GM18867 (cell line): ENCODE data around the gene ALOX5.
A peak's percentile ranks its signal among the peaks of the same experiment; 100 is the strongest.

Source experiments
- ATAC-seq: cut with Tn5 transposase; IDR thresholded peaks from one replicate; pipeline ENCODE4 v1.9.1; 2021; ENCODE audit warnings: mild to moderate bottlenecking, moderate library complexity; ENCODE audit not compliant: unreplicated experiment

The ALOX5 gene

GRCh38 chr10:45422866-45423659 is 49.0 kb downstream of the ALOX5 start:
- ATAC-seq: no peak

DNA sequence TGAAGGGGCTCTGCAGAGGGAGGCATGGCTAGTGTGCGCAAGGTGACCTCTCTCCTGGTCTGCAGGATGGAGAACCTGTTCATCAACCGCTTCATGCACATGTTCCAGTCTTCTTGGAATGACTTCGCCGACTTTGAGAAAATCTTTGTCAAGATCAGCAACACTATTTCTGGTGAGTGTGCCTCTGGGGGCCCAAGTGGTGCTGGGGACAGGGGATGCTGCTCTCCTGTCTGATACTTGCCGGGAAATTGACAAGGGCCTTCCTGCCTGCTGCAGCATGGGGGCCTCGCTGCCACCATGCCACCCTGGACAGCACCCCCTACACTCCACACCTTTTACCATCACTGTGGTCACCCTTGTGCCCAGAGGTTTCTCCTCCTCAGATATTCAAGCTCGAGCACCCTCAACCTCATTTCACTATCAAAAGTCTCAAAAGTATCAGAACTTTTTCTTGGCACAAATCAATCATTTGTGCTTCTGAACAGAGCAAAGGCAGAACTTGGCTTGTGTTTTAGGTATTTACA is 50.0 kb downstream of the ALOX5 start:
- no peak for ATAC-seq

GRCh38 chr10:45424668-45425404 is 50.8 kb downstream of the ALOX5 start:
- ATAC-seq: no peak

DNA sequence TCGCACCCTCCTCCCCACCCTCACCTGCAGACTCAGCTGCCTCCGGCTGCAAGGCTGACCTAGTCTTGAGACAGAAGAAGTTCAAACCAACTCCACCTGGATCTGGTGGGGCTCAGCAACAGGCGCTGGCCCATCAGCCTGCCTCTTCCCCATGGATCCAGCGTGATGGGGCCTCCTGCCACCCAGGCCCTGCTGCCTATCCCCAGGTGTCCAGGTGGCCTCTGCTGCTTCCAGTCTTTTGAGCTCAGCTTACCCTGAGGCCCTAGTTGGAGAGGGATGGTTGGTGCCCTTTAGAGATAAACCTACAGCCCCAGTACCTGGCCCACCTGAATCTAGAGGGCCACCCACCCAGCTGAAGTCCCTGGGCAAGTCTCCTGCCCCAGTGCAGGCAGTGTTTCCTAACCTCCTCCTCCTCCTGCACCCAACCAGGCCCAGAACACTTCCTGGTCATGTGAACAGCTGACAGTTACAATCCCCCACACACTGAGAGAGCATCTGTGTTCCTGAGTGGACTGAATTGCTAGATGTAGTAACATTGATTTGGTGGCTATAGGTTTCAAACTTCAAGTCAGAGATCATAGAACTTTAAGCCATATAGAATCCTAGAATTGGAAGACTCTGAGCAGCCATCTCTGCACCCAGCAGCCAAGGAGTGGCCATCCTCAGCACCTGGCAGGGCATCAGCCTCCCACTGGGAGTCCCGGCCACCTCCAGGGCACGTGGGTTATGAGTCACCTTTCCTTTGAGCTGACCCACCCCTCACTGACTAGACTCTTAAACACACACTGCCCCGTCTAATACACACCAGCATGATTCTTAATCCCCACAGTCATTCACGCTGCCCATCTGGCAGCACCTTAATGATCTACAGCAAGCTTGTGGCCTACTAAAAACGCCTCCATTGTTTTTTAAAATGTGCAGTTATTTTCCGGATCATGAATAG is 51.9 kb downstream of the ALOX5 start:
- ATAC-seq: no peak

DNA sequence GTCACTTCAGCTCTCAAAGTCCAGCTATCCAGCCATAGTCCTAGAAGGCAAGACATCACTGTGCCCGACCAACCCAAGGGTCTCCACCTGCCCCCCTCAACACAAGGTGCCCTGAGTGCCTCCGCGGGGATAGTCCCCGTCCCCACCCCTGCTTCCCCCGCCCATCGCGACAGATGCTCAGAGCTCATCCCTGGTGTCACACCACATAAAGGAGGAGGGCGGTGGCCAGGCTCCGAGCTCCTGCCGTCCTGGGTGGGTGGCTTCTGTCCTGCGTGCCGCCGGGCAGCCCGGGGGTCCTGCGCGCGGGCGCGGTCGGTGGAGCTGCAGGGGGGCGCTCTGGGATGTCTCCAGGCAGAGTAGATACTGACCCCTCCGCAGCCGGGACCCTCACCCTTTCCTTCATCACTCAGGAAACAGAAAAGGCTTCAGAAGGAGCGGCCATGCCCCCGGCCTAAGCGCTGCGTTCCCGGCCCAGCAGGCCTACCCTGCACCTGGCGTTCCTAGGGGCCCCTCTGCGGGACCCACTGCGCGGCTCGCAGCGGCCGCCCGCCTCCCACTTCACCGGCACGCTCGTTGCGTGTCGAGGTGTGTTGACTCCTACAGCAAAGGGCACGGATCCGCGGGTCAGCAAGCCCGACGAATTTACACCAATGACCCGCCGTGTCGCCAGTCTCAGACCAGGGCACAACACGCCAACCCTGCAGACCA is 53.4 kb downstream of the ALOX5 start:
- no peak for ATAC-seq

DNA sequence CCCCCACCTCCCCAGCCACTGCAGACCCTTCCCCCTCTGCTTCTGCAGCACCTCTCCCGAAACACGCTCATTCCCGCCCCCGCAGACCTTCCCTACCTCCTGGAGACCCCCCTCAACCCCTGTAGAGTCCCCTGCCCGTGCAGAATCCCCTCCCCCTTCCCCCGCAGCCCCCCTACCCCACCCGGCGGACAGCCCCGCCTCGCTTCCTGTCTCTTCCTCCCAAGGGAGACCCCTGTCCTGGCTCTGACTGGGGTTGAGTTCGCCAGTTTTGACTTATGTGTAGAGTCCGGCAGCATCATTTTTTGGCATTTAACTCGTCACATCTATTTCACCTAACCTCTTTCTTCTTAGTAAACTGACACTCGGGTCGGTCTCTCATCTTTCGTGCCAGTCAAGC is 54.0 kb downstream of the ALOX5 start:
- ATAC-seq: no peak

GRCh38 chr10:45428611-45429510 is 54.8 kb downstream of the ALOX5 start:
- ATAC-seq: no peak

DNA sequence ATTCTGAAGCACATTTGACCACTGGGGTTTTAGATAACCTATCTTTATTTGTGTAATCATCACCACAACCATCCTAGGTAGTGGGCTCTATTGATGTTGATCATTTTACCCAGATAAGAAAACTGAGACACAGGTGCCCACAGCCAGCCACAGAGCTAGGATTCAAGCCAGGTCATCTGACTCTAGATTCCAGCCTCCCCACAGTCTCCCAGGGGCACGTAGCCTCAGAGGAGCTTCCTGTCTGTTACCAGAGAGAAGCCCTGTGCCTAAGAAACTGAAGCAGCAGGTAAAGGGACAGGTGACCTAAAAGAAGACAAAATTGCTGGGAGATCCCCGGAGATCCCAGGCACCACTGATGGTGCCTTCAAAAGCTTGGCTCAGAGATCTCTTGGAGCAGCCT is 55.8 kb downstream of the ALOX5 start:
- ATAC-seq: no peak

DNA sequence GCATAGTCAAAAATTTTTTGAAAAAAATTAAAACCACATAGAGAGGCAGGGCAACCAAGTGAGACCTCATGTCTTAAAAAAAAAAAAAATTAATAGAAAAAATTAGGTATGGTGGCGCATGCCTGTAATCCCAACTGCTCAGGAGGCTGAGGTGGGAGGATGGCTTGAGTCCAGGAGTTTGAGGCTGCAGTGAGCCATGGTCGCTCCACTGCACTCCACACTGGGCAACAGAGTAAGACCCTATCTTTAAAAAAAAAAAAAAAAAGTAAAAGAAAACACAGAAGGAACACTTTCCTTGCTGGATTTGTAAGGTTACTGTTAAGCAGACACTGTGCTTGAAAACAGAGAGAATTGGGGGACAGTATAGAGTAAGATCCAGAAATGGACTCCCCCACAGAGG is 58.1 kb downstream of the ALOX5 start:
- no peak for ATAC-seq

DNA sequence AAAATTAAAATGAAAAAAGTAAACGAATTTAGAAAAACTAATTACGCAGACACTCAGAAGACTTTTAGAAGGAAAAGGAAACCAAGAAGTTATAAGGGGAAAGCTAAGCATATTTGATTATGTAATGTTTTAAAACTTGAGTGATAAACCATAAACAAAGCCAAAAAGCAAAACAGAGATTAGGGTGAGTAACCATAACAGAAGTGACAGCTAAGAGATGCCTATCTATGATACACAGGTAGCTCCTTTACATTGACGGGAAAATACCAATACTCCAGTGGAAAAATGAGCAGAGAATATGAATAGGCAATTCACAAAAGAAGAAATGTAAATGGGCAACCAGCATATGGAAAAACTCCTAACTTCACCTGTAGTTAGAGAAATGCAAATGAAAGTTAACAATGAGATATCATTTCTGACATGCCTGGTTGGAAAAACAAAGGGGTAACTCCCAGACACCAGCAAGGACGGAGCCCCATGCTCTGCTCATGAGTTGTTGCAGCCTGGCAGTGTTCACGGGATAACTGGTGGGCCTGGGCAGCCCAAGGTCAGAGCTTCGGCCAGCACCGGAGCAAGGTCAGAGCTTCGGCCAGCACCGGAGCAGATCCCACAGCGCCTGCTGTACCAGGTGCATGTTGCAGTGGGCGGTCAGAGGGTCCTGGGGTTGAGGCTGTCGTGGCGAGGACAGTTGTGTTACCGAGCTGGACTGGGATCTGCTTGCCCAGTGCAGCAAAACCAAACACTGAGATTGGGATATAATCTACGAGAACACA is 58.9 kb downstream of the ALOX5 start:
- ATAC-seq: no peak

- peak; percentile 86 for ATAC-seq
Measured at GRCh38 chr10:45433716-45434469, 59.9 kb downstream of the ALOX5 start.

GRCh38 chr10:45437587-45438465 is 63.8 kb downstream of the ALOX5 start:
- no peak for ATAC-seq

DNA sequence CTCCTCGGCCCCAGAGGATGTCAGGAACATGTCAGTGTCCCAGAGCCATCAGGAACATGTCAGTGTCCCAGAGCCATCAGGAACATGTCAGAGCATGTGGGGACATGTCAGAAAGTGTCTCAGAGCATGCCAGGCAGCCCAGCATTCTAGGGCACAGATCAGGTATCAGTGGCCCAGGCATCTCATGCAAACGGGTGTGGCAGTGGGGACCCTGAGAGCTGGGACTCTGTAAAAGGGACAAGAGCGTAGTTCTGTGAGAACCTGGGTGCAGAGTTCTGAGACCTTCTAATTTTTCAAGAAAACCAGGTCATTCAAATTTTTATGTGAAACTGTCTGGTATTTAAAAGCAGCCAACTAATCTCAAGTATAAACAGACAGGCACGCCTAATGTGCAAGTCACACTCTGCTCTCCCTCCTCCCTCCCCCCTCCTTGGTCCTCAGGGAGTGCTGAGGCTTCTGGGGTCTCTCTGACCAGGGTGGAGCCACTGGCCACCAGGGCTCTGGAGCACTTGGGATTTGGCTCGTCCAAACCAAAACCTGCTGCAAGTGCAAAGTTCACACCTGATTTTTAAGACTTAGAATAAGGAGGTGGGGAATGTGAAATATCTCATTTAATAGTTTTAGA is 64.6 kb downstream of the ALOX5 start:
- ATAC-seq: no peak

DNA sequence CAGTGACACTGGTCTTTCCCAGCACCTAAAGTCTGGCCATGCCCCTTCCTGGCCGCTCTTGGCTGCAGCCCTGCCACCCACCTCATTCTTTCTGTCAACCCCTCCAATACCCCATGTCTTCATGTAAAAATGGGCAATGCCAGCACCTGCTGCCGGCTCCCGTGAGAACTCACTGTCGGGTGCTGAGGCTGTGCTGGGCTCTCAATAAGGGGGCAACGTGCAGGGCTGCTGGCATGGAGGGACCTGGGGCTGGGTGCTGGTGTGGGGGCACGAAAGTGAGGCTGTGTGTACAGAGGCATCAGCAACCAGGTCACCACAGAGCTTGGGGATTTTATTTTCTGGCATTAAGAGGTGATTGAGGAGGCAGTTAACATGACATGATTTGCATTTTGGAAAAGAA is 65.3 kb downstream of the ALOX5 start:
- ATAC-seq: no peak

- ATAC-seq: no peak
Measured at GRCh38 chr10:45439873-45440272, 65.9 kb downstream of the ALOX5 start.

DNA sequence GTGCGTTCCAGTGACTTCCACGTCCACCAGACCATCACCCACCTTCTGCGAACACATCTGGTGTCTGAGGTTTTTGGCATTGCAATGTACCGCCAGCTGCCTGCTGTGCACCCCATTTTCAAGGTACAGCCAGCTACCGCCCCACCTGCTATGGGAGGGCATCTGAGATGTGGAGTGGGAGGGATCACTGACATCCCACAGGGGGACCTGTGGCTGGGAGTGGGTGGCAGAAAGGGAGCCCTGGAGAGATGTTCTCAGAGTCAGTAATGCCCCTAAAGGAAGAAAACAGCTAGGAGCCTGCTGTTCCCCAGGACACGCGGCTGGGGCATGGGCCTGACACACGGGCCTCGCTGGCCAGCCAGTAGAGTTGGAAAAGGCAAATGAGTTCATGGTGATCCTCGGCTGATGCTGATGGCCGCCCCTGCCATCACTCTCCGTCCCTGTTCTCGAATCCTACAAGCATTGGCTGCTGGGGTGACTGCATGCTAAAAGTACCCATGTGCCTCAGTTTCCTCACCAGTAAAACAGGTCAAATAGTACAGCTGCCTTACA is 66.6 kb downstream of the ALOX5 start:
- ATAC-seq: no peak
